K562 (cell line): ENCODE results near the gene SH2D5. TPM values are rescaled to one million over a fixed set of nuclear protein-coding genes. Genes with fewer than 3 reads are reported as not detected.

Experiments used
- ATAC-seq: fragments of 200-7000 bp; cut with Tn5 transposase; 3 replicates; pipeline ENCODE4 v1.9.1; 2020; ENCODE audit warnings: moderate library complexity
- BruUV-seq: library from RNA; stranded (reverse); fragments of 400-500 nt; replicated peaks from 2 replicates; lab custom pipeline; 2021; lab: Mats Ljungman, UMichigan
- CTCF ChIA-PET: fragments of 300-600 bp; formaldehyde crosslinking; extraction: SDS; loops from one replicate; lab custom pipeline; 2021; ENCODE audit warnings: low intra/inter-chr PET ratio; lab: Yijun Ruan, JAX
- POLR2A ChIA-PET: fragments of 300-600, 350-650 bp; sonication (Branson Sonifier 250); formaldehyde crosslinking; extraction: SDS; loops from one replicate; lab custom pipeline; 2021; ENCODE audit warnings: antibody characterized with exemption, inconsistent platforms; lab: Yijun Ruan, JAX
- DNase-seq, 4 experiments: peaks; one replicate each; pipeline versions ENCODE4 v3.0.0 to v3.0.0-alpha.2; 2011 to 2018; ENCODE audit warnings: low spot score in 3 of 4, mixed read lengths in 3 of 4; ENCODE audit errors: extremely low read depth in 1 of 4
- FAIRE-seq: peaks from 2 replicates; lab custom pipeline; 2011; peaks lifted over from hg19 to GRCh38; lab: Jason Lieb, UNC
- H2AFZ ChIP-seq: 2 replicates; pipeline ENCODE4 v1.6.0; 2011; ENCODE audit warnings: low read depth, low read length, control low read depth, inconsistent platforms
- H3K27ac ChIP-seq: fragments of 200-600 bp; 3 replicates; pipeline ENCODE4 v1.8.0; 2011; ENCODE audit warnings: low read depth, mild to moderate bottlenecking, control low read depth, inconsistent platforms, low read length, moderate library complexity, mixed read lengths; ENCODE audit errors: extremely low read depth
- H3K27me3 ChIP-seq, 2 experiments: fragments of 300-600 bp in 1 of 2; 2 replicates in 1 of 2; 3 replicates in 1 of 2; pipeline versions ENCODE4 v1.6.0 to v1.8.0; 2011; ENCODE audit warnings: inconsistent platforms in 2 of 2, low read length in 2 of 2, mild to moderate bottlenecking in 1 of 2, mixed read lengths in 1 of 2, moderate library complexity in 1 of 2; ENCODE audit not compliant: control insufficient read depth in 2 of 2, insufficient read depth in 2 of 2
- H3K36me3 ChIP-seq: fragments of 300-600 bp; 3 replicates; pipeline ENCODE4 v1.8.0; 2011; ENCODE audit warnings: mild to moderate bottlenecking, low read length, inconsistent platforms; ENCODE audit not compliant: control insufficient read depth, insufficient read depth
- H3K4me1 ChIP-seq, 2 experiments: fragments of 200-600 bp in 1 of 2; replicated peaks in 1 of 2; 2 replicates in 1 of 2; 3 replicates in 1 of 2; pipeline versions ENCODE4 v1.5.1 to v1.8.0; 2011; ENCODE audit warnings: inconsistent platforms in 2 of 2, low read length in 2 of 2, mild to moderate bottlenecking in 1 of 2, mixed read lengths in 1 of 2, moderate library complexity in 1 of 2; ENCODE audit not compliant: control insufficient read depth in 2 of 2, insufficient read depth in 2 of 2
- H3K4me2 ChIP-seq: 2 replicates; pipeline ENCODE4 v1.6.1; 2011; ENCODE audit warnings: low read length, control low read depth, inconsistent platforms, mixed read lengths; ENCODE audit not compliant: insufficient read depth
- H3K4me3 ChIP-seq: fragments of 200-600 bp; sonication (generic), shearing (Covaris generic); 2 replicates; pipeline ENCODE4 v1.5.1; 2016; ENCODE audit warnings: control low read depth, inconsistent platforms
- H3K79me2 ChIP-seq: fragments of 200-600 bp; 3 replicates; pipeline ENCODE4 v1.8.0; 2011; ENCODE audit warnings: low read length, inconsistent platforms; ENCODE audit not compliant: control insufficient read depth, insufficient read depth
- H3K9ac ChIP-seq, 2 experiments: 2 replicates each; pipeline versions ENCODE4 v1.6.0 to v1.6.1; 2011; ENCODE audit warnings: low read depth in 2 of 2, low read length in 2 of 2, control low read depth in 1 of 2, inconsistent platforms in 1 of 2, mild to moderate bottlenecking in 1 of 2, mixed read lengths in 1 of 2; ENCODE audit not compliant: insufficient read depth in 1 of 2
- H3K9me1 ChIP-seq: one replicate; pipeline ENCODE4 v1.6.0; 2011; ENCODE audit warnings: inconsistent platforms, mild to moderate bottlenecking, low read length, moderate library complexity; ENCODE audit not compliant: control insufficient read depth, insufficient read depth
- H3K9me3 ChIP-seq: replicated peaks from 2 replicates; pipeline ENCODE4 v1.5.1; 2011; ENCODE audit warnings: low read depth, low read length, inconsistent platforms; ENCODE audit not compliant: control insufficient read depth, insufficient read depth
- H4K20me1 ChIP-seq: replicated peaks from 2 replicates; pipeline ENCODE4 v1.6.1; 2011; ENCODE audit warnings: low read length, inconsistent platforms, mixed read lengths; ENCODE audit not compliant: control insufficient read depth, insufficient read depth
- ATF3 ChIP-seq, 2 experiments: fragments of 450-650 bp in 1 of 2; sonication (generic) in 1 of 2; formaldehyde crosslinking in 1 of 2; IDR thresholded peaks in 1 of 2; conservative IDR thresholded peaks in 1 of 2; 2 replicates each; pipeline versions ENCODE4 v1.6.1 to v1.8.1; 2016 to 2023; ENCODE audit warnings: mild to moderate bottlenecking in 2 of 2, moderate library complexity in 2 of 2, inconsistent platforms in 1 of 2, missing genetic modification reagents in 1 of 2
- CEBPB ChIP-seq: fragments of 450-650 bp; IDR thresholded peaks from 2 replicates; pipeline ENCODE4 v1.6.1; 2016; ENCODE audit warnings: missing genetic modification characterization, missing compliant biosample characterization
- CEBPG ChIP-seq, 3 experiments: fragments of 200-800 bp in 1 of 3; sonication (Bioruptor generic) in 1 of 3; sonication (generic) in 1 of 3; formaldehyde crosslinking in 1 of 3; IDR thresholded peaks in 2 of 3; conservative IDR thresholded peaks in 1 of 3; 2 replicates each; pipeline versions ENCODE4 v1.6.1 to v1.8.0; 2016 to 2022; ENCODE audit warnings: missing compliant biosample characterization in 2 of 3, missing genetic modification characterization in 2 of 3, mild to moderate bottlenecking in 1 of 3, missing genetic modification reagents in 1 of 3
- ESRRA ChIP-seq: fragments of 450-650 bp; IDR thresholded peaks from 2 replicates; pipeline ENCODE4 v1.6.1; 2014; ENCODE audit warnings: low read depth, mild to moderate bottlenecking, moderate library complexity, borderline replicate concordance
- GATAD2B ChIP-seq: fragments of 450-650 bp; IDR thresholded peaks from 2 replicates; pipeline ENCODE4 v1.6.1; 2017; ENCODE audit warnings: mild to moderate bottlenecking, borderline replicate concordance
- GTF2A2 ChIP-seq: IDR thresholded peaks from 2 replicates; pipeline ENCODE4 v1.6.1; 2016; ENCODE audit warnings: mild to moderate bottlenecking, missing genetic modification characterization, missing compliant biosample characterization
- SFPQ ChIP-seq: fragments of 200-400 bp; formaldehyde crosslinking; IDR thresholded peaks from 2 replicates; pipeline ENCODE4 v1.6.1; 2017; ENCODE audit warnings: mild to moderate bottlenecking, low read depth, low read length, moderate library complexity
- TFAM ChIP-seq: fragments of 250-450 bp; sonication (Bioruptor Pico); conservative IDR thresholded peaks from 2 replicates; pipeline ENCODE4 v1.5.0; 2021; ENCODE audit warnings: mild to moderate bottlenecking, moderate library complexity
- ZNF518B ChIP-seq: fragments of 250-450 bp; sonication (Bioruptor Pico); IDR thresholded peaks from 2 replicates; pipeline ENCODE4 v1.5.0; 2021; ENCODE audit warnings: mild to moderate bottlenecking, moderate library complexity
- WGBS: fragments of 100-300 bp; shearing (Covaris generic); methylation state at CpG from one replicate; pipeline ENCODE4 v1.1.6; 2016; ENCODE audit warnings: low coverage, mixed read lengths; ENCODE audit not compliant: insufficient coverage; ENCODE audit errors: missing lambda C conversion rate; 5-methylcytosine and 5-hydroxymethylcytosine counted together
- in situ Hi-C: fragments of 300-500 bp; cut with MboI; formaldehyde crosslinking; loops from 4 replicates; pipeline ENCODE4 v1.15.0; 2018; ENCODE audit warnings: inconsistent platforms, mixed read lengths
- intact Hi-C: fragments of 100-400 bp; cut with micrococcal nuclease; formaldehyde crosslinking; loops from 2 replicates; pipeline ENCODE4 v1.14.2; 2022
- polyA plus RNA-seq, 8 experiments: library from polyadenylated mRNA; depleted of rRNA in 4 of 8; stranded (reverse) in 5 of 8; unstranded in 3 of 8; fragments of >200 nt; fragmentation: Nextera tagmentation in 2 of 8; fragmentation: Illumina TruSeq in 1 of 8; extraction: Ambion mirVana in 2 of 8; extraction: Trizol in 1 of 8; gene quantifications; 2 replicates each; pipeline versions ENCODE4 v1.2.1 to v1.2.3, GENCODE V29; 2011 to 2014; ENCODE audit warnings: inconsistent platforms in 1 of 8, missing spikeins in 1 of 8
- total RNA-seq, 7 experiments: library from RNA; depleted of rRNA in 6 of 7; stranded (reverse); fragments of >200 nt in 6 of 7; fragmentation: Illumina TruSeq in 2 of 7; extraction: Trizol in 2 of 7; gene quantifications; 2 replicates each; pipeline versions ENCODE4 v1.2.1 to v1.2.3, GENCODE V29; 2011 to 2021; ENCODE audit warnings: low replicate concordance in 1 of 7

SH2D5 gene
- total and polyA plus RNA-seq, 9 of the 15 experiments (the other 6 are each of a cell fraction or from before 2014, with no cell fraction given): 0.06 to 0.11 TPM; not detected in 7

- POLR2A ChIA-PET: interaction anchor here (1.0 to 6.1 kb wide), 3 partner anchors 9 to 423 kb away, joined by 3 to 79 read pairs (median 6); partner anchors contain the start of gene HP1BP3
- CTCF ChIA-PET: no interaction called here
- Histone ChIP-seq H4K20me1 (no peaks in the 10 kb centered on the region), H3K27me3 (no peaks in the 10 kb centered on the region), H3K4me3 (no peak overlapping the region), H3K27ac (no peak overlapping the region), H3K36me3 (peaks cover 97% of the 10 kb centered on the region), H3K9me3 (no peaks in the 10 kb centered on the region), H3K9me1 (no peaks in the 10 kb centered on the region), H2AFZ (no peak overlapping the region), H3K4me2 (no peak overlapping the region), H3K79me2 (peaks cover 28% of the 10 kb centered on the region), H3K4me1 (no peaks in the 10 kb centered on the region), H3K9ac (no peak overlapping the region)
- no peak for DNase-seq
- no peak for ATAC-seq
- BruUV-seq: no TSS peak
- 83% methylated on average over 3 of the region's 3 CpGs for WGBS
- TF ChIP-seq GATAD2B (no peak), ZNF518B (CRISPR knock-in tag) (no peak), CEBPB (peak; percentile 70), GTF2A2 (no peak), CEBPG (CRISPR knock-in tag; IDR thresholded peaks at IDR 0.05) (no peak), CEBPG (tag; conservative IDR thresholded peaks at IDR 0.05 in 1 of 2, IDR thresholded peaks at IDR 0.05 in 1 of 2) (peak; percentile 18 to 54; a peak in 1 of 4 replicates), ATF3 (IDR thresholded peaks at IDR 0.05) (no peak), ATF3 (CRISPR knock-in tag; conservative IDR thresholded peaks at IDR 0.05) (no peak), SFPQ (no peak), TFAM (no peak), ESRRA (no peak)
- intact Hi-C loops (no loop called here), in situ Hi-C loops (no loop called here)
- FAIRE-seq: no peak
Measured at GRCh38 chr1:20771780-20772179, 39.3 kb upstream of the SH2D5 start.
